Stimulated activated CD4-positive, alpha-beta T cell treated with anti-CD3 and anti-CD28 coated beads, TNF-alpha, amount 100 ng/mL, for 48 hours (primary cell): ENCODE measurements around the gene CHTF18.
"Not testable (repeated sequence)": the region's sequence is repeated elsewhere in the genome, so short reads cannot be mapped to it uniquely, and the experiment has no call there.

Experiments used
- DNase-seq, 3 donors: peaks; one replicate each; pipeline ENCODE4 v3.0.0-alpha.2; 2020; ENCODE audit warnings: low read depth in 3 of 3

CHTF18 gene

GRCh38 chr16:776298-776697, 12.1 kb upstream of the CHTF18 start:
- not testable (repeated sequence) for DNase-seq

- DNase-seq: no peak
Measured at GRCh38 chr16:776824-777223, 11.6 kb upstream of the CHTF18 start.

- DNase-seq: no peak
Measured at GRCh38 chr16:777826-778225, 10.6 kb upstream of the CHTF18 start.

GRCh38 chr16:778447-778846, 10.0 kb upstream of the CHTF18 start:
- DNase-seq: no peak

- no peak for DNase-seq
Measured at GRCh38 chr16:778909-779527, 9.4 kb upstream of the CHTF18 start.

- no peak for DNase-seq
Measured at GRCh38 chr16:779561-779960, 8.9 kb upstream of the CHTF18 start.

GRCh38 chr16:780296-780695, 8.1 kb upstream of the CHTF18 start:
- DNase-seq: no peak

GRCh38 chr16:781346-782010, 6.9 kb upstream of the CHTF18 start:
- DNase-seq: no peak

GRCh38 chr16:782258-782657, 6.2 kb upstream of the CHTF18 start:
- no peak for DNase-seq

GRCh38 chr16:782766-783403, 5.5 kb upstream of the CHTF18 start:
- no peak for DNase-seq

- no peak for DNase-seq
Measured at GRCh38 chr16:783404-784161, 4.8 kb upstream of the CHTF18 start.

- no peak for DNase-seq
Measured at GRCh38 chr16:784431-784830, 4.0 kb upstream of the CHTF18 start.

- peak; percentile 51 to 73 (median 60) for DNase-seq
Measured at GRCh38 chr16:785563-786535, 2.6 kb upstream of the CHTF18 start.

GRCh38 chr16:787321-787966, 976 bp upstream of the CHTF18 start:
- no peak for DNase-seq

- DNase-seq: no peak
Measured at GRCh38 chr16:787978-788398, 432 bp upstream of the CHTF18 start, which contains the start of gene RPUSD1. Gene RPUSD1 (minus strand): TSS chr16:788381. CDS start chr16:787737, 644 bp downstream.

- DNase-seq: no peak
Measured at GRCh38 chr16:789191-789850, 901 bp downstream of the CHTF18 start.

GRCh38 chr16:790086-790485, 1.7 kb downstream of the CHTF18 start:
- no peak for DNase-seq

- no peak for DNase-seq
Measured at GRCh38 chr16:791131-791530, 2.7 kb downstream of the CHTF18 start.

GRCh38 chr16:792221-792995, 4.0 kb downstream of the CHTF18 start:
- DNase-seq: no peak
